ENCODE measurements around the gene NAALADL2. TPM values are rescaled to one million over a fixed set of nuclear protein-coding genes. Genes with fewer than 3 reads are reported as not detected.
A peak's percentile ranks its signal among the peaks of the same experiment; 100 is the strongest.

The NAALADL2 gene
- total RNA-seq, 1 experiment from 2014 or later, result 12.8 TPM

GRCh38 chr3:175672119-175672689 is 813.1 kb downstream of the NAALADL2 start:
- intact Hi-C loops (cut with micrococcal nuclease; ENCODE audit: unreplicated experiment), result no loop called here
- no peak for DNase-seq
- Histone ChIP-seq H3K79me2 (ENCODE audit: low read depth) (no peaks in the 10 kb centered on the region), H3K9me2 (ENCODE audit: insufficient read depth) (no peaks in the 10 kb centered on the region), H3K27me3 (ENCODE audit: insufficient read depth, low read depth) (no peaks in the 10 kb centered on the region), H2AFZ (no peak overlapping the region), H3K4me3 (no peak overlapping the region), H3K9me3 (ENCODE audit: insufficient read depth, low read depth) (no peaks in the 10 kb centered on the region), H3F3A (ENCODE audit: insufficient read depth, low read depth) (no peaks in the 10 kb centered on the region), H4K20me1 (ENCODE audit: insufficient read depth) (no peaks in the 10 kb centered on the region), H3K27ac (no peak overlapping the region), H3K4me2 (peak overlapping the region; percentile 3; the same call in 1 of the 2 replicates), H3K36me3 (ENCODE audit: low read depth) (no peaks in the 10 kb centered on the region), H3K4me1 (replicated peaks; ENCODE audit: insufficient read depth) (no peaks in the 10 kb centered on the region)
- CTCF ChIA-PET, result no interaction called here
- POLR2A ChIA-PET (ENCODE audit: unreplicated experiment), result no interaction called here
- TF ChIP-seq EZH2 (IDR thresholded peaks at IDR 0.05; ENCODE audit: low read depth) (no peak), CTCF (conservative IDR thresholded peaks at IDR 0.05) (no peak)
- BruUV-seq (replicated peaks), result no TSS peak

GRCh38 chr3:175679568-175679967 is 820.4 kb downstream of the NAALADL2 start:
- BruUV-seq (replicated peaks), result no TSS peak
- H3K27me3 ChIP-seq (ENCODE audit: insufficient read depth, low read depth), result no peaks in the 10 kb centered on the region

GRCh38 chr3:175692256-175692655 is 833.1 kb downstream of the NAALADL2 start:
- H3K27ac ChIP-seq, result no peak overlapping the region
- no peaks in the 10 kb centered on the region for H3F3A ChIP-seq (ENCODE audit: insufficient read depth, low read depth)
- no peaks in the 10 kb centered on the region for H3K27me3 ChIP-seq (ENCODE audit: insufficient read depth, low read depth)
- no peaks in the 10 kb centered on the region for H4K20me1 ChIP-seq (ENCODE audit: insufficient read depth)
- no peaks in the 10 kb centered on the region for H3K36me3 ChIP-seq (ENCODE audit: low read depth)
- intact Hi-C loops (cut with micrococcal nuclease; ENCODE audit: unreplicated experiment), result no loop called here
- TF ChIP-seq CTCF (conservative IDR thresholded peaks at IDR 0.05), result no peak
- no peak for TF ChIP-seq EZH2 (IDR thresholded peaks at IDR 0.05; ENCODE audit: low read depth)
- no peaks in the 10 kb centered on the region for H3K9me2 ChIP-seq (ENCODE audit: insufficient read depth)
- H3K4me3 ChIP-seq, result no peak overlapping the region
- ChIA-PET CTCF (no interaction called here), POLR2A (ENCODE audit: unreplicated experiment) (no interaction called here)
- H3K4me1 ChIP-seq (replicated peaks; ENCODE audit: insufficient read depth), result no peaks in the 10 kb centered on the region
- H3K4me2 ChIP-seq, result no peak overlapping the region
- no peak overlapping the region for H2AFZ ChIP-seq
- H3K79me2 ChIP-seq (ENCODE audit: low read depth), result no peaks in the 10 kb centered on the region
- no TSS peak for BruUV-seq (replicated peaks)
- no peak for DNase-seq
- no peaks in the 10 kb centered on the region for H3K9me3 ChIP-seq (ENCODE audit: insufficient read depth, low read depth)

More at GRCh38 chr3:175679568-175679967, 820.4 kb downstream of the NAALADL2 start:
- H3K79me2 ChIP-seq (ENCODE audit: low read depth), result no peaks in the 10 kb centered on the region
- H3F3A ChIP-seq (ENCODE audit: insufficient read depth, low read depth), result no peaks in the 10 kb centered on the region
- ChIA-PET CTCF (no interaction called here), POLR2A (ENCODE audit: unreplicated experiment) (no interaction called here)
- H3K36me3 ChIP-seq (ENCODE audit: low read depth), result no peaks in the 10 kb centered on the region
- H3K4me1 ChIP-seq (replicated peaks; ENCODE audit: insufficient read depth), result no peaks in the 10 kb centered on the region
- intact Hi-C loops (cut with micrococcal nuclease; ENCODE audit: unreplicated experiment), result no loop called here
- no peak overlapping the region for H3K27ac ChIP-seq
- H2AFZ ChIP-seq, result no peak overlapping the region
- TF ChIP-seq CTCF (conservative IDR thresholded peaks at IDR 0.05) (no peak), EZH2 (IDR thresholded peaks at IDR 0.05; ENCODE audit: low read depth) (no peak)
- DNase-seq, result no peak
- no peak overlapping the region for H3K4me2 ChIP-seq
- H3K9me2 ChIP-seq (ENCODE audit: insufficient read depth), result no peaks in the 10 kb centered on the region; the same call in 1 of the 2 replicates
- no peaks in the 10 kb centered on the region for H3K9me3 ChIP-seq (ENCODE audit: insufficient read depth, low read depth)
- H4K20me1 ChIP-seq (ENCODE audit: insufficient read depth), result no peaks in the 10 kb centered on the region
- no peak overlapping the region for H3K4me3 ChIP-seq
